HUES6 (cell line): ENCODE measurements around the gene GLP2R.

ENCODE experiments used
- H3K27ac ChIP-seq: 2 replicates; pipeline ENCODE4 v1.7.0; 2013; ENCODE audit warnings: low read depth, mild to moderate bottlenecking, low read length, inconsistent platforms
- H3K27me3 ChIP-seq: 2 replicates; pipeline ENCODE4 v1.6.1; 2013; ENCODE audit warnings: low read length; ENCODE audit not compliant: control insufficient read depth, insufficient read depth
- H3K36me3 ChIP-seq: 2 replicates; pipeline ENCODE4 v1.6.1; 2013; ENCODE audit warnings: low read length; ENCODE audit not compliant: control insufficient read depth, insufficient read depth
- H3K4me1 ChIP-seq: 2 replicates; pipeline ENCODE4 v1.6.1; 2013; ENCODE audit warnings: low read length; ENCODE audit not compliant: control insufficient read depth, insufficient read depth
- H3K4me3 ChIP-seq: 2 replicates; pipeline ENCODE4 v1.5.1; 2013; ENCODE audit warnings: low read depth, low read length
- H3K9ac ChIP-seq: one replicate; pipeline ENCODE4 v1.6.1; 2013; ENCODE audit warnings: mild to moderate bottlenecking, low read length
- H3K9me3 ChIP-seq: 2 replicates; pipeline ENCODE4 v1.6.1; 2013; ENCODE audit warnings: low read depth, low read length; ENCODE audit not compliant: control insufficient read depth, insufficient read depth

Gene GLP2R

GRCh38 chr17:9813166-9813565 lies 12.6 kb upstream of the GLP2R start:
- H3K27ac ChIP-seq = no peak overlapping the region
- no peak overlapping the region for H3K9ac ChIP-seq
- H3K36me3 ChIP-seq = no peaks in the 10 kb centered on the region
- H3K9me3 ChIP-seq = no peaks in the 10 kb centered on the region
- H3K4me1 ChIP-seq = peaks cover 4% of the 10 kb centered on the region; the same call in 1 of the 2 replicates
- no peaks in the 10 kb centered on the region for H3K27me3 ChIP-seq
- H3K4me3 ChIP-seq = no peak overlapping the region

GRCh38 chr17:9814337-9814945 lies 11.3 kb upstream of the GLP2R start:
- H3K9me3 ChIP-seq = no peaks in the 10 kb centered on the region
- no peaks in the 10 kb centered on the region for H3K27me3 ChIP-seq
- H3K36me3 ChIP-seq = no peaks in the 10 kb centered on the region
- H3K4me3 ChIP-seq = no peak overlapping the region
- peaks cover 4% of the 10 kb centered on the region; the same call in 1 of the 2 replicates for H3K4me1 ChIP-seq
- H3K27ac ChIP-seq = no peak overlapping the region
- no peak overlapping the region for H3K9ac ChIP-seq

- Histone ChIP-seq H3K4me1 (peaks cover 4% of the 10 kb centered on the region; the same call in 1 of the 2 replicates), H3K27me3 (no peaks in the 10 kb centered on the region), H3K27ac (no peak overlapping the region), H3K36me3 (no peaks in the 10 kb centered on the region), H3K9ac (no peak overlapping the region), H3K4me3 (no peak overlapping the region), H3K9me3 (no peaks in the 10 kb centered on the region)
These were observed 9.3 kb upstream of the GLP2R start for GRCh38 chr17:9816472-9816871.

- H3K4me3 ChIP-seq = no peak overlapping the region
- peaks cover 4% of the 10 kb centered on the region; the same call in 1 of the 2 replicates for H3K4me1 ChIP-seq
- no peak overlapping the region for H3K9ac ChIP-seq
- no peaks in the 10 kb centered on the region for H3K36me3 ChIP-seq
- H3K27me3 ChIP-seq = no peaks in the 10 kb centered on the region
- H3K27ac ChIP-seq = no peak overlapping the region
- no peaks in the 10 kb centered on the region for H3K9me3 ChIP-seq
These were observed 8.6 kb upstream of the GLP2R start for GRCh38 chr17:9817086-9817485.

- Histone ChIP-seq H3K4me3 (no peak overlapping the region), H3K9ac (no peak overlapping the region), H3K4me1 (peaks cover 4% of the 10 kb centered on the region; the same call in 1 of the 2 replicates), H3K27me3 (no peaks in the 10 kb centered on the region), H3K36me3 (no peaks in the 10 kb centered on the region), H3K27ac (no peak overlapping the region), H3K9me3 (no peaks in the 10 kb centered on the region)
These were observed 7.0 kb upstream of the GLP2R start for GRCh38 chr17:9818760-9819159.

- Histone ChIP-seq H3K27me3 (no peaks in the 10 kb centered on the region), H3K9me3 (no peaks in the 10 kb centered on the region), H3K27ac (no peak overlapping the region), H3K4me3 (no peak overlapping the region), H3K9ac (no peak overlapping the region), H3K36me3 (no peaks in the 10 kb centered on the region), H3K4me1 (peaks cover 4% of the 10 kb centered on the region; the same call in 1 of the 2 replicates)
These were observed 5.3 kb upstream of the GLP2R start for GRCh38 chr17:9820448-9820847.

GRCh38 chr17:9821921-9822320 lies 3.8 kb upstream of the GLP2R start, which contains the start of gene GSG1L2:
Gene GSG1L2, minus strand, starts transcription at chr17:9822079. Its CDS starts 8 bp downstream, at chr17:9822071.
- peaks cover 4% of the 10 kb centered on the region; the same call in 1 of the 2 replicates for H3K4me1 ChIP-seq
- H3K36me3 ChIP-seq = no peaks in the 10 kb centered on the region
- H3K4me3 ChIP-seq = no peak within 1 kb of the TSS
- no peak within 1 kb of the TSS for H3K27ac ChIP-seq
- no peaks in the 10 kb centered on the region for H3K9me3 ChIP-seq
- no peak within 1 kb of the TSS for H3K9ac ChIP-seq
- H3K27me3 ChIP-seq = no peaks in the 10 kb centered on the region

- Histone ChIP-seq H3K36me3 (no peaks in the 10 kb centered on the region), H3K9ac (no peak overlapping the region), H3K27me3 (no peaks in the 10 kb centered on the region), H3K4me3 (no peak overlapping the region), H3K4me1 (no peaks in the 10 kb centered on the region), H3K27ac (no peak overlapping the region), H3K9me3 (no peaks in the 10 kb centered on the region)
These were observed 1.6 kb upstream of the GLP2R start for GRCh38 chr17:9824094-9824493.

GRCh38 chr17:9824797-9825338 lies 856 bp upstream of the GLP2R start:
- H3K27me3 ChIP-seq = no peaks in the 10 kb centered on the region
- no peak overlapping the region for H3K27ac ChIP-seq
- no peaks in the 10 kb centered on the region for H3K4me1 ChIP-seq
- no peaks in the 10 kb centered on the region for H3K36me3 ChIP-seq
- no peaks in the 10 kb centered on the region for H3K9me3 ChIP-seq
- H3K9ac ChIP-seq = no peak overlapping the region
- H3K4me3 ChIP-seq = no peak overlapping the region

- Histone ChIP-seq H3K4me3 (no peak overlapping the region), H3K27me3 (no peaks in the 10 kb centered on the region), H3K9me3 (no peaks in the 10 kb centered on the region), H3K4me1 (no peaks in the 10 kb centered on the region), H3K27ac (no peak overlapping the region), H3K9ac (no peak overlapping the region), H3K36me3 (no peaks in the 10 kb centered on the region)
These were observed 2.9 kb downstream of the GLP2R start for GRCh38 chr17:9828296-9829295.

GRCh38 chr17:9829343-9829742 lies 3.6 kb downstream of the GLP2R start:
- no peak overlapping the region for H3K27ac ChIP-seq
- no peaks in the 10 kb centered on the region for H3K4me1 ChIP-seq
- no peaks in the 10 kb centered on the region for H3K27me3 ChIP-seq
- H3K4me3 ChIP-seq = no peak overlapping the region
- H3K9ac ChIP-seq = no peak overlapping the region
- H3K36me3 ChIP-seq = no peaks in the 10 kb centered on the region
- H3K9me3 ChIP-seq = no peaks in the 10 kb centered on the region
